Loucy (cell line): ENCODE results near the gene UBE2J1.

Experiments used
- H2AFZ ChIP-seq: fragments of 200-600 bp; sonication (generic); 2 replicates; pipeline ENCODE4 v1.6.0; 2016; ENCODE audit warnings: antibody characterized with exemption, mild to moderate bottlenecking, low read length, moderate library complexity
- H3F3A ChIP-seq: fragments of 200-600 bp; 2 replicates; pipeline ENCODE4 v1.6.0; 2016; ENCODE audit warnings: antibody characterized with exemption, low read depth, mild to moderate bottlenecking
- H3K27me3 ChIP-seq: fragments of 200-600 bp; sonication (generic); 2 replicates; pipeline ENCODE4 v1.6.1; 2014; ENCODE audit warnings: low read length, mild to moderate bottlenecking; ENCODE audit not compliant: insufficient read depth, poor library complexity, severe bottlenecking
- H3K36me3 ChIP-seq: fragments of 200-600 bp; sonication (generic); 2 replicates; pipeline ENCODE4 v1.6.1; 2016; ENCODE audit warnings: low read length; ENCODE audit not compliant: insufficient read depth
- H3K4me1 ChIP-seq: fragments of 200-600 bp; sonication (generic); 2 replicates; pipeline ENCODE4 v1.5.1; 2014; ENCODE audit warnings: low read length, mild to moderate bottlenecking; ENCODE audit not compliant: insufficient read depth, poor library complexity, severe bottlenecking
- H3K4me2 ChIP-seq: fragments of 200-600 bp; sonication (generic); 2 replicates; pipeline ENCODE4 v1.6.0; 2014; ENCODE audit warnings: antibody characterized with exemption, low read length, low read depth, mild to moderate bottlenecking; ENCODE audit not compliant: poor library complexity, severe bottlenecking
- H3K4me3 ChIP-seq: fragments of 200-600 bp; sonication (generic); 2 replicates; pipeline ENCODE4 v1.5.1; 2014; ENCODE audit warnings: low read length, mild to moderate bottlenecking, mixed read lengths; ENCODE audit not compliant: poor library complexity, severe bottlenecking
- H3K79me2 ChIP-seq: fragments of 200-600 bp; sonication (generic); 2 replicates; pipeline ENCODE4 v1.6.1; 2014; ENCODE audit warnings: low read length; ENCODE audit not compliant: insufficient read depth
- H3K9ac ChIP-seq: fragments of 200-600 bp; sonication (generic); 2 replicates; pipeline ENCODE4 v1.6.0; 2014; ENCODE audit warnings: mild to moderate bottlenecking, low read depth, low read length, moderate library complexity; ENCODE audit not compliant: poor library complexity, severe bottlenecking
- H3K9me2 ChIP-seq: fragments of 200-600 bp; sonication (generic); replicated peaks from 2 replicates; pipeline ENCODE4 v1.6.1; 2016; ENCODE audit warnings: low read depth, low read length, mixed read lengths
- H3K9me3 ChIP-seq: fragments of 200-600 bp; sonication (generic); 2 replicates; pipeline ENCODE4 v1.6.1; 2014; ENCODE audit warnings: mild to moderate bottlenecking, antibody characterized with exemption, low read length, low read depth; ENCODE audit not compliant: insufficient read depth
- H4K20me1 ChIP-seq: fragments of 200-600 bp; sonication (generic); 2 replicates; pipeline ENCODE4 v1.6.0; 2014; ENCODE audit warnings: antibody characterized with exemption, low read length, mild to moderate bottlenecking; ENCODE audit not compliant: insufficient read depth, poor library complexity, severe bottlenecking
- EZH2phosphoT487 ChIP-seq: fragments of 200-600 bp; IDR thresholded peaks from 2 replicates; pipeline ENCODE4 v1.6.1; 2018; ENCODE audit warnings: antibody characterized with exemption, mild to moderate bottlenecking, moderate library complexity, borderline replicate concordance
- TF ChIP-seq, protein P1 (sequence below): fragments of 200-600 bp; sonication (generic); conservative IDR thresholded peaks from 2 replicates; pipeline ENCODE4 v1.5.1; 2014; ENCODE audit warnings: mild to moderate bottlenecking, antibody characterized with exemption, low read length

UBE2J1 gene

DNA sequence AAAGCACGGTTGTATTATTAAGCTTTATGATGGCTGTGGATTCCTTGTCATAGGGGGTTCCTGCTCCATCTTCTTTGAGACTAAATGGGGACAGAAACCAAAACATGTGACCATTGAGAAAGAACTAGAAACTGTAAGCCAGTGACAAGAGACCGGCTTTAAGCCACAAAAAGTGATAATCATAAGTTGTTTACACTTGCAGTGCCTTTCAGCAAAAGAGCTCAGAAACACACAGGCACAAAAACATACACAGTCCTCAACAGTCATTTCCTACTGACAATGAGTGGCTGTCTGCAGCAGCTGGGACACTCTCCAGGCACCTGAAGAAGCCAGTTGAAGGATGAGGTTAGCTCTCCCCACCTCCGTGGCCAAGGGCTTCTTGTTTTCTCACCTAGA is 20.0 kb upstream of the UBE2J1 start:
- Histone ChIP-seq H3K9me2 (no peaks in the 10 kb centered on the region), H3K9me3 (no peaks in the 10 kb centered on the region), H2AFZ (no peak overlapping the region), H3K4me2 (no peak overlapping the region), H3K9ac (no peak overlapping the region), H3K36me3 (peaks cover 2% of the 10 kb centered on the region; the same call in 1 of the 2 replicates), H3F3A (no peaks in the 10 kb centered on the region), H3K4me1 (peaks cover 10% of the 10 kb centered on the region), H4K20me1 (no peaks in the 10 kb centered on the region), H3K4me3 (no peak overlapping the region), H3K27me3 (no peaks in the 10 kb centered on the region), H3K79me2 (no peaks in the 10 kb centered on the region)
- TF ChIP-seq EZH2phosphoT487 = no peak
- TF ChIP-seq, protein P1, sequence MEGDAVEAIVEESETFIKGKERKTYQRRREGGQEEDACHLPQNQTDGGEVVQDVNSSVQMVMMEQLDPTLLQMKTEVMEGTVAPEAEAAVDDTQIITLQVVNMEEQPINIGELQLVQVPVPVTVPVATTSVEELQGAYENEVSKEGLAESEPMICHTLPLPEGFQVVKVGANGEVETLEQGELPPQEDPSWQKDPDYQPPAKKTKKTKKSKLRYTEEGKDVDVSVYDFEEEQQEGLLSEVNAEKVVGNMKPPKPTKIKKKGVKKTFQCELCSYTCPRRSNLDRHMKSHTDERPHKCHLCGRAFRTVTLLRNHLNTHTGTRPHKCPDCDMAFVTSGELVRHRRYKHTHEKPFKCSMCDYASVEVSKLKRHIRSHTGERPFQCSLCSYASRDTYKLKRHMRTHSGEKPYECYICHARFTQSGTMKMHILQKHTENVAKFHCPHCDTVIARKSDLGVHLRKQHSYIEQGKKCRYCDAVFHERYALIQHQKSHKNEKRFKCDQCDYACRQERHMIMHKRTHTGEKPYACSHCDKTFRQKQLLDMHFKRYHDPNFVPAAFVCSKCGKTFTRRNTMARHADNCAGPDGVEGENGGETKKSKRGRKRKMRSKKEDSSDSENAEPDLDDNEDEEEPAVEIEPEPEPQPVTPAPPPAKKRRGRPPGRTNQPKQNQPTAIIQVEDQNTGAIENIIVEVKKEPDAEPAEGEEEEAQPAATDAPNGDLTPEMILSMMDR = no peak

DNA sequence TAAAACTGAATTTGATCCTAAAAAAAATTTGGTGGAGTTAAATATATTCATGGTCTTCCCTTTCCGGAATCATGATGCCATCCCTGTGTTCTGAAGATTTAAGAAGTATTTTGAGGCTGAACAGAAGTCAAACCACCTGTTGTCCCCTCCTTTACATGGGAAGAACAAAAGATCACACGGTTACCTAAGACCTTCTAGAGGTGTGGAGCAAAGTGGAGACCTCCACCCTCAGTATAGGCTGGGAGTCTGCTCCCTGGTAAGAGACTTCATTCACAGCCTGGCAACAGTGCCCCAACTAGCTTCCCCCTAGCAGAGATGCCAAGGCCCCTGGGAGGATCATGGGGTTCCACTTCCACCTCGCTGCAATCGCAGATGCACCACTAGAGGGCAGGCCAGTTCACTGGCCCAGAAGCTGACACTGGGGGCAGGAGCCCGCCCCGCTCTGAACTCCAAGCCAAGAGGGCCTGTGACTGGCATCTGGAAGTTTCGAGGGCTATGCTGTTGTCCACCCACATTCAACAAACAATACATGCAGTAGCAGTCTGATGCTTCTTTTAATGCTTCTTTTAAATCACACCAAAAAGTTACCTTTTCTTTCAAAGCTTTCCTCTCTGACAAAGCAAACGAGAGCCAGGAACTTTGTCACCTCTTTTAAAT is 19.5 kb upstream of the UBE2J1 start:
- no peak overlapping the region for H3K9ac ChIP-seq
- no peak for TF ChIP-seq EZH2phosphoT487
- TF ChIP-seq, protein P1 = peak; percentile 97
- H3K36me3 ChIP-seq = peaks cover 6% of the 10 kb centered on the region; the same call in 1 of the 2 replicates
- H2AFZ ChIP-seq = no peak overlapping the region
- no peaks in the 10 kb centered on the region for H3K79me2 ChIP-seq
- H3K9me2 ChIP-seq = no peaks in the 10 kb centered on the region
- no peaks in the 10 kb centered on the region for H3F3A ChIP-seq
- H4K20me1 ChIP-seq = no peaks in the 10 kb centered on the region
- peaks cover 10% of the 10 kb centered on the region for H3K4me1 ChIP-seq
- no peak overlapping the region for H3K4me2 ChIP-seq
- no peaks in the 10 kb centered on the region for H3K9me3 ChIP-seq
- no peaks in the 10 kb centered on the region for H3K27me3 ChIP-seq
- no peak overlapping the region for H3K4me3 ChIP-seq

DNA sequence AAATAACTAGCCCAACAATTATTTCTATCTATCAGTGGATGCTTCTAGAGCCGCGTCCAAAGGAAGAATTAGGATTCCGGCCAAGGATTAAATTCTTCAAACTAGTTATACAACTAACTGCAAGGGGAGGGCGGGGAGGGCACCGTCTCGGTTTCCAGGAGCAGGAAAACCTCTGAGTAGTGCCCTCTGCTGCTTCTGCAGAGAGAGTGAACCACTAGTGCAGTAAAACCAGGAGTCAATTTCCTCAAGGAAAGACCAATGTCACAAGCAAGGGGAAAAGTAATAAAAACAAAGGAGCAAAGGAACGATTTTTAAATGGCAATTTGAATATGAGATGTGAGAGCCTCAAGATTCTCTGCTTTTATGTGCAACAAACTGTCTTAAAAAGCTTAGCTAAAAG is 16.5 kb upstream of the UBE2J1 start:
- H3K27me3 ChIP-seq = no peaks in the 10 kb centered on the region
- H2AFZ ChIP-seq = no peak overlapping the region
- H3K4me2 ChIP-seq = no peak overlapping the region
- no peaks in the 10 kb centered on the region for H3F3A ChIP-seq
- H3K9ac ChIP-seq = no peak overlapping the region
- H3K79me2 ChIP-seq = no peaks in the 10 kb centered on the region
- H3K9me3 ChIP-seq = no peaks in the 10 kb centered on the region
- no peak for TF ChIP-seq EZH2phosphoT487
- TF ChIP-seq, protein P1 = peak; percentile 29
- H4K20me1 ChIP-seq = no peaks in the 10 kb centered on the region
- peaks cover 6% of the 10 kb centered on the region; the same call in 1 of the 2 replicates for H3K36me3 ChIP-seq
- peaks cover 17% of the 10 kb centered on the region for H3K4me1 ChIP-seq
- no peak overlapping the region for H3K4me3 ChIP-seq
- no peaks in the 10 kb centered on the region for H3K9me2 ChIP-seq
